ENCODE data around the gene ASGR2. TPM values are rescaled to one million over a fixed set of nuclear protein-coding genes. Genes with fewer than 3 reads are reported as not detected.

The ASGR2 gene
- total RNA-seq, 2 experiments from 2014 or later = not detected

DNA sequence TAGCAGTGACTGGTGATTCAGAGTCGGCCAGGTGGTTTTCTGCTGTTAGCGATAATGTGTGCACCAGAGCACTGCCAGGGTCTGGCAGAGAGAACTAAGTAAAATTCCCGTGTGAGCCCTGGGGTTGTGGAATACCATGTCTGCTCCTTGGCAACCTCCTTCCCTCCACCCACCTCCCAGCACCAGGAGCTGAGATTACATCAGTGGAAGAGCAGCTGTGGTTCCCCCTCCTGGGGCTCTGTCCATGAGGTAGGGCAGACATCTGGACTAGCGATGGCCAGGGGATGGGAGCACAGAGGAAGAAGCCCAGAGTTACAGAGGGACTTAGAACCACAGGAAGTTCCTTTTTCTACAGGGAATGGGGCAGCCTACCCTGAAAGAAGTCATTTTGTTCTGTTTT lies 50.4 kb downstream of the ASGR2 start:
- ChIA-PET CTCF (ENCODE audit: unreplicated experiment) (no interaction called here), POLR2A (interaction anchor here (0.6 kb wide), 1 partner anchor 23 kb away, joined by 3 read pairs; no protein-coding TSS in a partner anchor)
- Histone ChIP-seq H3K4me3 (ENCODE audit: low read depth, low read length, poor library complexity, severe bottlenecking) (no peak overlapping the region), H3K27ac (ENCODE audit: low read depth, low read length, poor library complexity, severe bottlenecking) (no peak overlapping the region), H3K4me2 (ENCODE audit: low read length) (no peak overlapping the region), H4K20me1 (ENCODE audit: insufficient read depth, low read length) (no peaks in the 10 kb centered on the region), H3K4me1 (ENCODE audit: insufficient read depth, low read length, poor library complexity, severe bottlenecking) (no peaks in the 10 kb centered on the region), H3K79me2 (ENCODE audit: insufficient read depth, low read depth, low read length) (no peaks in the 10 kb centered on the region), H3K9me2 (ENCODE audit: insufficient read depth, low read length) (no peaks in the 10 kb centered on the region), H3K9me3 (ENCODE audit: low read length) (0 out of 2 replicates have a peak, but pooled peaks cover 6% of the 10 kb centered on the region), H2AFZ (ENCODE audit: low read length) (no peak overlapping the region), H3K36me3 (ENCODE audit: insufficient read depth, low read length) (no peaks in the 10 kb centered on the region)
- no TSS peak for BruUV-seq (replicated peaks)
- intact Hi-C loops (cut with micrococcal nuclease; ENCODE audit: unreplicated experiment) = no loop called here
- TF ChIP-seq CTCF (conservative IDR thresholded peaks at IDR 0.05; ENCODE audit: low read length) = no peak
- no peak for TF ChIP-seq EZH2phosphoT487 (IDR thresholded peaks at IDR 0.05; ENCODE audit: borderline replicate concordance, low read depth, low read length)
- no peak for DNase-seq (ENCODE audit: low spot score)

DNA sequence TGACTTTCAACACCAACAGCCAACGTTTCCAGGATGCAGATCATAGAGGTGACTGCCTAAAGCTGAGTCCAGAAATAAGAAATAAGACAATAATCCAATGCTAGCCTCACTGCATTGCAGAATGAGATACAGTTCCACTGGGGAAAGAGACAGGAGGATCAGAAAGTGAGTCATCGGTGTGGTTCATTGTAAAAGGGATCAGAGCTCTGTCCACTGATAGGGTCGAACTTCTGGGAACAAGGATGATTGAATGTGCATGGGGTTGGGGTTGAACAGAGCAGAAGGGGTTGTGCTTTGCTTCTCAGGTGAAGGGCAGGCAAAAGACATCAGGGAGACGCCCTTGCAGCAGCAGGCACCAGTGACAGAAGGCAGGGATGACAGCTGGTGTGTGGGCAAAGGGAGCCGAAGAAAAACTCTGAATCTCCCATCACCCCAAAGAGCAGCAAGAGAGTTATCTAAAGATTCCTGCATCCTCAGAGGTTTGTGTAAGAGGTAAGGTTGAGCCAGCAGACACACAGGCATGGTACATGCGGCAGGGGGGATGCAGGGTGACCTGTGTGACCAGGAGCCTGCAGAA lies 51.0 kb downstream of the ASGR2 start:
- no TSS peak for BruUV-seq (replicated peaks)

More for the DNA sequence above, 51.0 kb downstream of the ASGR2 start:
- Histone ChIP-seq H3K9me2 (ENCODE audit: insufficient read depth, low read length) (no peaks in the 10 kb centered on the region), H3K27ac (ENCODE audit: low read depth, low read length, poor library complexity, severe bottlenecking) (no peak overlapping the region), H3K4me3 (ENCODE audit: low read depth, low read length, poor library complexity, severe bottlenecking) (no peak overlapping the region), H3K4me2 (ENCODE audit: low read length) (no peak overlapping the region), H3K4me1 (ENCODE audit: insufficient read depth, low read length, poor library complexity, severe bottlenecking) (no peaks in the 10 kb centered on the region), H2AFZ (ENCODE audit: low read length) (no peak overlapping the region), H3K9me3 (ENCODE audit: low read length) (0 out of 2 replicates have a peak, but pooled peaks cover 6% of the 10 kb centered on the region), H3K79me2 (ENCODE audit: insufficient read depth, low read depth, low read length) (no peaks in the 10 kb centered on the region), H4K20me1 (ENCODE audit: insufficient read depth, low read length) (no peaks in the 10 kb centered on the region), H3K36me3 (ENCODE audit: insufficient read depth, low read length) (no peaks in the 10 kb centered on the region)
- TF ChIP-seq CTCF (conservative IDR thresholded peaks at IDR 0.05; ENCODE audit: low read length) (no peak), EZH2phosphoT487 (IDR thresholded peaks at IDR 0.05; ENCODE audit: borderline replicate concordance, low read depth, low read length) (no peak)
- ChIA-PET CTCF (ENCODE audit: unreplicated experiment) (interaction anchor here (0.6 kb wide), 1 partner anchor 369 kb away, joined by 3 read pairs; no protein-coding TSS in a partner anchor), POLR2A (interaction anchor here (0.6 kb wide), 1 partner anchor 30 kb away, joined by 4 read pairs; no protein-coding TSS in a partner anchor)
- no peak for DNase-seq (ENCODE audit: low spot score)
- intact Hi-C loops (cut with micrococcal nuclease; ENCODE audit: unreplicated experiment) = no loop called here
